H9 (cell line): ENCODE results near the gene GRIK1. TPM values are rescaled to one million over a fixed set of nuclear protein-coding genes. Genes with fewer than 3 reads are reported as not detected.

Experiments used
- DNase-seq: peaks from one replicate; pipeline ENCODE4 v3.0.0-alpha.2; 2017
- H2AFZ ChIP-seq: one replicate; pipeline ENCODE4 v1.6.1; 2013; ENCODE audit warnings: mild to moderate bottlenecking, low read length, control low read depth, moderate library complexity
- H2AK5ac ChIP-seq: 2 replicates; pipeline ENCODE4 v1.6.1; 2013; ENCODE audit warnings: low read length, control low read depth, mixed read lengths; ENCODE audit not compliant: insufficient read length
- H2BK120ac ChIP-seq: one replicate; pipeline ENCODE4 v1.6.1; 2013; ENCODE audit warnings: low read depth, mild to moderate bottlenecking, low read length, control low read depth, inconsistent platforms; ENCODE audit not compliant: poor library complexity, severe bottlenecking
- H2BK12ac ChIP-seq: 2 replicates; pipeline ENCODE4 v1.6.1; 2013; ENCODE audit warnings: low read length, control low read depth, mixed read lengths, low read depth; ENCODE audit not compliant: insufficient read length
- H2BK15ac ChIP-seq: 2 replicates; pipeline ENCODE4 v1.6.1; 2013; ENCODE audit warnings: low read depth, low read length, control low read depth
- H2BK20ac ChIP-seq: one replicate; pipeline ENCODE4 v1.6.1; 2013; ENCODE audit warnings: low read depth, mild to moderate bottlenecking, low read length, control low read depth, inconsistent platforms; ENCODE audit not compliant: poor library complexity, severe bottlenecking
- H2BK5ac ChIP-seq: 2 replicates; pipeline ENCODE4 v1.6.1; 2013; ENCODE audit warnings: low read length, control low read depth, mixed read lengths; ENCODE audit not compliant: insufficient read length
- H3K14ac ChIP-seq: 2 replicates; pipeline ENCODE4 v1.6.1; 2013; ENCODE audit warnings: low read length, control low read depth; ENCODE audit not compliant: insufficient read depth
- H3K18ac ChIP-seq: 2 replicates; pipeline ENCODE4 v1.6.1; 2013; ENCODE audit warnings: low read depth, mild to moderate bottlenecking, mixed read lengths, low read length, control low read depth; ENCODE audit not compliant: insufficient read length
- H3K23ac ChIP-seq: 2 replicates; pipeline ENCODE4 v1.6.1; 2013; ENCODE audit warnings: low read length, control low read depth, mixed read lengths, low read depth; ENCODE audit not compliant: insufficient read length
- H3K23me2 ChIP-seq: 2 replicates; pipeline ENCODE4 v1.6.1; 2013; ENCODE audit warnings: low read depth, mild to moderate bottlenecking, mixed read lengths, low read length, control low read depth; ENCODE audit not compliant: insufficient read length, poor library complexity, severe bottlenecking
- H3K27ac ChIP-seq: 2 replicates; pipeline ENCODE4 v1.5.1; 2013; ENCODE audit warnings: low read length, control low read depth, mixed read lengths, low read depth; ENCODE audit not compliant: insufficient read length
- H3K27me3 ChIP-seq: 2 replicates; pipeline ENCODE4 v1.6.1; 2013; ENCODE audit warnings: low read length, control low read depth, inconsistent platforms; ENCODE audit not compliant: insufficient read depth
- H3K4ac ChIP-seq: 2 replicates; pipeline ENCODE4 v1.6.1; 2013; ENCODE audit warnings: low read depth, mild to moderate bottlenecking, control low read depth, inconsistent platforms, low read length, moderate library complexity
- H3K4me1 ChIP-seq: 2 replicates; pipeline ENCODE4 v1.6.1; 2013; ENCODE audit warnings: low read length, control low read depth, inconsistent platforms; ENCODE audit not compliant: insufficient read depth
- H3K4me2 ChIP-seq: 2 replicates; pipeline ENCODE4 v1.6.1; 2013; ENCODE audit warnings: low read length, control low read depth, mixed read lengths; ENCODE audit not compliant: insufficient read length, insufficient read depth
- H3K56ac ChIP-seq: 2 replicates; pipeline ENCODE4 v1.6.1; 2013; ENCODE audit warnings: low read depth, mild to moderate bottlenecking, mixed read lengths, low read length, control low read depth; ENCODE audit not compliant: insufficient read length
- H3K79me1 ChIP-seq: 2 replicates; pipeline ENCODE4 v1.6.1; 2013; ENCODE audit warnings: low read depth, mild to moderate bottlenecking, moderate library complexity, low read length, control low read depth, inconsistent platforms; ENCODE audit not compliant: insufficient read depth, poor library complexity, severe bottlenecking
- H3K79me2 ChIP-seq: 2 replicates; pipeline ENCODE4 v1.6.1; 2013; ENCODE audit warnings: low read length, control low read depth, inconsistent platforms; ENCODE audit not compliant: insufficient read depth
- H3K9ac ChIP-seq: 2 replicates; pipeline ENCODE4 v1.6.1; 2013; ENCODE audit warnings: low read length, control low read depth, mixed read lengths; ENCODE audit not compliant: insufficient read length; ENCODE audit errors: extremely low read depth
- H3K9me3 ChIP-seq: one replicate; pipeline ENCODE4 v1.6.1; 2013; ENCODE audit warnings: low read depth, low read length, inconsistent platforms; ENCODE audit not compliant: control insufficient read depth
- H3T11ph ChIP-seq: one replicate; pipeline ENCODE4 v1.6.1; 2013; ENCODE audit warnings: mild to moderate bottlenecking, low read length, control low read depth, inconsistent platforms
- H4K20me1 ChIP-seq: one replicate; pipeline ENCODE4 v1.6.1; 2013; ENCODE audit not compliant: control insufficient read depth, insufficient read length, insufficient read depth
- H4K5ac ChIP-seq: 2 replicates; pipeline ENCODE4 v1.6.1; 2013; ENCODE audit warnings: low read depth, mild to moderate bottlenecking, mixed read lengths, low read length, control low read depth; ENCODE audit not compliant: insufficient read length
- H4K8ac ChIP-seq: replicated peaks from 2 replicates; pipeline ENCODE4 v1.6.1; 2013; ENCODE audit warnings: low read length, control low read depth, mixed read lengths, low read depth; ENCODE audit not compliant: insufficient read length
- H4K91ac ChIP-seq: 2 replicates; pipeline ENCODE4 v1.6.1; 2013; ENCODE audit warnings: low read depth, mild to moderate bottlenecking, moderate library complexity, mixed read lengths, low read length, control low read depth; ENCODE audit not compliant: insufficient read length
- H3K27ac Mint-ChIP-seq, 3 experiments: 2 replicates in 2 of 3; 3 replicates in 1 of 3; pipeline ENCODE4 v1.8.0; 2020 to 2021; ENCODE audit warnings: mixed read lengths in 3 of 3, mild to moderate bottlenecking in 1 of 3, moderate library complexity in 1 of 3
- H3K27me3 Mint-ChIP-seq: 2 replicates; pipeline ENCODE4 v1.8.0; 2021; ENCODE audit warnings: low read depth, mild to moderate bottlenecking, moderate library complexity, mixed read lengths
- H3K36me3 Mint-ChIP-seq, 3 experiments: 2 replicates in 2 of 3; 3 replicates in 1 of 3; pipeline ENCODE4 v1.8.0; 2020 to 2021; ENCODE audit warnings: low read depth in 3 of 3, mixed read lengths in 3 of 3; ENCODE audit not compliant: insufficient read depth in 1 of 3
- H3K4me1 Mint-ChIP-seq, 2 experiments: 2 replicates each; pipeline ENCODE4 v1.8.0; 2020; ENCODE audit warnings: mixed read lengths in 2 of 2
- H3K4me3 Mint-ChIP-seq, 2 experiments: 2 replicates in 1 of 2; 3 replicates in 1 of 2; pipeline ENCODE4 v1.8.0; 2020 to 2021; ENCODE audit warnings: mild to moderate bottlenecking in 2 of 2, mixed read lengths in 2 of 2, moderate library complexity in 1 of 2
- H3K9me3 Mint-ChIP-seq, 2 experiments: 2 replicates in 1 of 2; 3 replicates in 1 of 2; pipeline ENCODE4 v1.8.0; 2020; ENCODE audit warnings: mild to moderate bottlenecking in 2 of 2, mixed read lengths in 2 of 2, moderate library complexity in 1 of 2
- CTCF ChIP-seq: fragments of 200-600 bp; sonication (generic); conservative IDR thresholded peaks from 3 replicates; pipeline ENCODE4 v1.8.0; 2021; ENCODE audit warnings: antibody characterized with exemption, mild to moderate bottlenecking
- WGBS: extraction: QIAGEN DNeasy Blood & Tissue Kit; methylation state at CpG from one replicate; pipeline ENCODE4 v1.1.7; 2013; ENCODE audit warnings: missing lambda C conversion rate, low lambda C conversion rate, mixed read lengths; ENCODE audit not compliant: insufficient read length; ENCODE audit errors: extremely low coverage; 5-methylcytosine and 5-hydroxymethylcytosine counted together
- total RNA-seq: library from RNA; stranded (reverse); gene quantifications from 2 replicates; pipeline ENCODE4 v1.2.1, GENCODE V29; 2021

Gene GRIK1
- total RNA-seq, 1 experiment from 2014 or later, result not detected

GRCh38 chr21:29942034-29942433 lies 2.2 kb upstream of the GRIK1 start:
- Histone ChIP-seq H3K56ac (no peak overlapping the region), H4K5ac (no peak overlapping the region), H3K4me2 (no peak overlapping the region), H2AK5ac (no peak overlapping the region), H3T11ph (no peak overlapping the region), H2BK12ac (no peak overlapping the region), H4K20me1 (no peaks in the 10 kb centered on the region), H3K4ac (no peak overlapping the region), H3K27ac (no peak overlapping the region), H3K9me3 (no peaks in the 10 kb centered on the region), H4K8ac (no peak overlapping the region), H2BK120ac (no peak overlapping the region), H2BK20ac (no peak overlapping the region), H3K9ac (no peak overlapping the region), H3K14ac (no peak overlapping the region), H3K23me2 (peaks cover 12% of the 10 kb centered on the region), H2AFZ (no peak overlapping the region), H2BK15ac (no peak overlapping the region), H3K79me1 (no peaks in the 10 kb centered on the region), H3K27me3 (peaks cover 28% of the 10 kb centered on the region), H4K91ac (no peak overlapping the region), H3K79me2 (no peaks in the 10 kb centered on the region), H3K4me1 (no peaks in the 10 kb centered on the region), H3K23ac (no peak overlapping the region), H2BK5ac (no peak overlapping the region), H3K18ac (no peak overlapping the region)
- H3K4me3 Mint-ChIP-seq, result no peak overlapping the region
- peaks cover 9 to 15% of the 10 kb centered on the region in 2 experiments for H3K4me1 Mint-ChIP-seq
- no peaks in the 10 kb centered on the region for H3K36me3 Mint-ChIP-seq
- H3K27me3 Mint-ChIP-seq, result peaks cover 64% of the 10 kb centered on the region
- TF ChIP-seq CTCF, result no peak
- WGBS, result no CpG with 5 or more reads among the region's 1 CpG
- DNase-seq, result no peak
- no peaks in the 10 kb centered on the region for H3K9me3 Mint-ChIP-seq
- no peak overlapping the region for H3K27ac Mint-ChIP-seq
